Brain microvascular endothelial cell (primary cell): ENCODE data around the gene CENPX.
"Not testable (repeated sequence)": the region's sequence is repeated elsewhere in the genome, so short reads cannot be mapped to it uniquely, and the experiment has no call there.

Experiments used
- DNase-seq: peaks from one replicate; pipeline ENCODE4 v3.0.0-alpha.2; 2020
- H3K27ac ChIP-seq: fragments of 250-450 bp; sonication (Bioruptor Pico); 2 replicates; pipeline ENCODE4 v1.5.1; 2020; ENCODE audit warnings: mild to moderate bottlenecking, moderate library complexity
- H3K27me3 ChIP-seq: fragments of 250-450 bp; sonication (Bioruptor Pico); replicated peaks from 2 replicates; pipeline ENCODE4 v1.5.1; 2020; ENCODE audit warnings: mild to moderate bottlenecking
- H3K36me3 ChIP-seq: fragments of 250-450 bp; sonication (Bioruptor Pico); replicated peaks from 2 replicates; pipeline ENCODE4 v1.5.1; 2020; ENCODE audit warnings: mild to moderate bottlenecking
- H3K4me3 ChIP-seq: 2 replicates; pipeline ENCODE4 v1.5.1; 2011; ENCODE audit warnings: low read depth, mild to moderate bottlenecking, control low read depth, low read length, moderate library complexity
- CTCF ChIP-seq: IDR thresholded peaks from 2 replicates; pipeline ENCODE4 v1.5.1; 2011; ENCODE audit warnings: low read depth, mild to moderate bottlenecking, moderate library complexity, low read length, control low read depth, inconsistent platforms; ENCODE audit errors: missing control alignments
- in situ Hi-C: cut with HindIII; loops from 2 replicates; pipeline ENCODE4 v1.10.0; 2017; ENCODE audit warnings: low sequenced_read_pairs, low pct_ligation_motif_present

CENPX gene

GRCh38 chr17:82043507-82043906 is 20.8 kb upstream of the CENPX start:
- Histone ChIP-seq H3K27me3 (no peaks in the 10 kb centered on the region), H3K4me3 (no peak overlapping the region), H3K36me3 (peaks cover 8% of the 10 kb centered on the region), H3K27ac (no peak overlapping the region)
- in situ Hi-C loops: no loop called here
- no peak for TF ChIP-seq CTCF
- no peak for DNase-seq

- no peaks in the 10 kb centered on the region for H3K27me3 ChIP-seq
Measured at GRCh38 chr17:82042649-82043048, 20.0 kb upstream of the CENPX start.

GRCh38 chr17:82041144-82041814 is 18.6 kb upstream of the CENPX start:
- H3K27ac ChIP-seq: no peak overlapping the region
- no peak for TF ChIP-seq CTCF
- no peak for DNase-seq
- H3K27me3 ChIP-seq: no peaks in the 10 kb centered on the region
- H3K4me3 ChIP-seq: no peak overlapping the region
- in situ Hi-C loops: no loop called here
- no peaks in the 10 kb centered on the region for H3K36me3 ChIP-seq

More at GRCh38 chr17:82042649-82043048, 20.0 kb upstream of the CENPX start:
- no peak overlapping the region for H3K27ac ChIP-seq
- H3K4me3 ChIP-seq: no peak overlapping the region
- H3K36me3 ChIP-seq: peaks cover 8% of the 10 kb centered on the region
- DNase-seq: no peak
- in situ Hi-C loops: no loop called here
- TF ChIP-seq CTCF: no peak

GRCh38 chr17:82039695-82040299 is 17.1 kb upstream of the CENPX start:
- no peak for DNase-seq
- TF ChIP-seq CTCF: no peak
- Histone ChIP-seq H3K27me3 (no peaks in the 10 kb centered on the region), H3K4me3 (no peak overlapping the region), H3K27ac (no peak overlapping the region), H3K36me3 (no peaks in the 10 kb centered on the region)
- in situ Hi-C loops: loop anchor here (10.0 kb wide), 1 partner anchor 65 kb away; the partner anchor contains the start of gene ASPSCR1

GRCh38 chr17:82038796-82039409 is 16.2 kb upstream of the CENPX start:
- not testable (repeated sequence) for DNase-seq, H3K4me3 ChIP-seq, H3K36me3 ChIP-seq, H3K27me3 ChIP-seq, H3K27ac ChIP-seq
- in situ Hi-C loops: loop anchor here (10.0 kb wide), 1 partner anchor 64 kb away; the partner anchor contains the start of gene ASPSCR1

GRCh38 chr17:82037889-82038195 is 15.2 kb upstream of the CENPX start:
- in situ Hi-C loops: loop anchor here (10.0 kb wide), 1 partner anchor 63 kb away; the partner anchor contains the start of gene ASPSCR1
- peak overlapping the region; percentile 41 for H3K4me3 ChIP-seq
- no peaks in the 10 kb centered on the region for H3K36me3 ChIP-seq
- H3K27ac ChIP-seq: no peak overlapping the region
- no peak for TF ChIP-seq CTCF
- DNase-seq: no peak
- no peaks in the 10 kb centered on the region for H3K27me3 ChIP-seq
